WI38 (cell line): ENCODE measurements around the gene VDAC1.
"Not testable (repeated sequence)": the region's sequence is repeated elsewhere in the genome, so short reads cannot be mapped to it uniquely, and the experiment has no call there.

Experiments used
- H3K4me3 ChIP-seq: 2 replicates; pipeline ENCODE4 v1.5.1; 2011; ENCODE audit warnings: low read depth, mild to moderate bottlenecking, control low read depth, low read length
- CTCF ChIP-seq: IDR thresholded peaks from 2 replicates; pipeline ENCODE4 v1.5.1; 2012; ENCODE audit warnings: low read depth, mild to moderate bottlenecking, control low read depth, low read length

VDAC1 gene

DNA sequence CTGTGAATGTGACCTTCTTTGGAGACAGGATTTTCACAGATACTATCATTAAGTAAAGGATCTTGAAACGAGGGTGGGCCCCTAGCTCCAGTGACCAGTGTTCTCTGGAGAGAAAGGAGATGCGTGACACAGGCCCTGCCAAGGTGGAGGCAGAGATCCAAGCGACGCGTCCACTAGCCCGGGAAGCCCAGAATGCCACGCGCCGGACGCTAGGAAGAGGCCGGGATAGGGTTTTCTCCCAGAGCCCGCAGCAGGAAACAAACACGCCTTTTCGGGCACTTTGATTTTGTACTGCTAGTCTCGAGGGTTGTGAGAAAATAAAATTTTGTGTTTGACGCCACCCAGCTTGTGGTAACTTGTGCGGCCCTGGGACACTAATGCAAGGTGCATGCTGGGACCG, 29.6 kb upstream of the VDAC1 start:
- no peak for TF ChIP-seq CTCF
- no peak overlapping the region for H3K4me3 ChIP-seq

GRCh38 chr5:134030303-134030964, 25.7 kb upstream of the VDAC1 start:
- H3K4me3 ChIP-seq: not testable (repeated sequence)

DNA sequence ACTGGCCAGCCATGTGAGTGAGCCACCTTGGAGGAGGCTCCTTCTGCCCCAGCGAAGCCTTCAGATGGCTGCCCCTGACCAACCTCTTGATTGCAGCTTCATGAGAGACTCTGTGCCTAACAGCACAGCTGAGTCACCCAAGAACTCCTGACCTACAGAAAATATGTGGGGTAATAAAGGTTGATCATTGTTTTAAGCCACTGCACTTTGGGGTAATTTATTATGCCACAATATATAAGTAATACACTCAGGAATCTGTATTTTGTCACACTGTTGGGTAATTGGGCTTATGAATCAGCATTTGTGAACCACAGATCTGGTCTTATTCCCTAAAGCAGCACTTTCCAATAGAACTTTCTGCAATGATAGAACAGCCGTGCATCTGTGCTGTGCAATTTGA, 24.4 kb upstream of the VDAC1 start:
- no peak overlapping the region for H3K4me3 ChIP-seq
- no peak for TF ChIP-seq CTCF

DNA sequence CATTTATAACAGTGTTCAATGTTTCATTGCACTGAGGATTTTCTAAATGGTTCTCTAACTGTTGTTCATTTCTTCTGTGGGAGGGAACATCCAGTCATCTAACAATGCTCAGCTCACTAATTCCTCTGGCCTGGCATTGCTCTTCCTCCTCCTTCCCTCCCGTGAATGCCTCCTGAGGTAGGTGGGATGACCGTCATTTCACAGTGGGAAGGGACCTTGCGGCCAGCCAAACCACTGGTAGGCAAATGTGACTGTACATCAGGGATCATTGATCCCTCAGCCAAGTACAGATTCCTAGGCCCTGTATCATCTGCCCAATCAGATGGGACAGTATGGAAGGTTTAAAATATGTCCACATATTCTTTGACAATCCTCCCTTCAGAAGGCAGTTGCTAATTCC, 23.7 kb upstream of the VDAC1 start:
- no peak overlapping the region for H3K4me3 ChIP-seq
- no peak for TF ChIP-seq CTCF

- no peak overlapping the region for H3K4me3 ChIP-seq
- no peak for TF ChIP-seq CTCF
Measured at GRCh38 chr5:134027288-134027615, 22.5 kb upstream of the VDAC1 start.

- peak; percentile 39; the same call in 1 of the 2 replicates for TF ChIP-seq CTCF
- H3K4me3 ChIP-seq: no peak overlapping the region
Measured at GRCh38 chr5:134026521-134027287, 21.9 kb upstream of the VDAC1 start.

DNA sequence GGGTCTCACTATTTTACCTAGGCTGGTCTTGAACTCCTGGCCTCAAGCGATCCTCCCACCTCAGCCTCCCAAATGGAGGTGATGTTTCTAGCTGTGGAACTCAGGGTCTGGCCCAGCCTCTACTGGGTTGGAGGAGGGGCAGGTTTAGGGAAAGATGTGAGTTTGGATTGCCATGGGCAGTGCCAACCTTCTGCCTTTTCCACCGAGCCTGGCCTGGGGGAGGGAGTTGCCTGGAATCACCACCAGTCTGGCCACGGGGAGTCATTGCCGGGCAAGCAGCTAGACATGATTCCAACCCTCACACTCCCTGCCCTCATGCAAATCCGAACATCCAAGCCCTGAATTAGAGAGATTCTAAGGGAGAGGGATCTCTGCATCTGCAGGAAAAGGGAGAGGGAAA, 21.0 kb upstream of the VDAC1 start:
- no peak for TF ChIP-seq CTCF

More for the DNA sequence above, 21.0 kb upstream of the VDAC1 start:
- no peak overlapping the region for H3K4me3 ChIP-seq
